Naive thymus-derived CD4-positive, alpha-beta T cell (primary cell): ENCODE data around the gene CCNI. TPM values are rescaled to one million over a fixed set of nuclear protein-coding genes. Genes with fewer than 3 reads are reported as not detected.

Experiments
- ATAC-seq: fragments of 150-1000 bp; cut with Tn5 transposase; 2 replicates; pipeline ENCODE4 v1.10.0; 2021; ENCODE audit warnings: mild to moderate bottlenecking, moderate library complexity
- CTCF ChIA-PET: fragments of 350-600 bp; sonication (Branson Sonifier 250); formaldehyde crosslinking; loops from one replicate; lab custom pipeline; 2021; ENCODE audit warnings: antibody characterized with exemption; lab: Charles Lee
- POLR2A ChIA-PET: fragments of 350-600 bp; sonication (Branson Sonifier 250); formaldehyde crosslinking; loops from one replicate; lab custom pipeline; 2021; ENCODE audit warnings: antibody characterized with exemption, inconsistent platforms; lab: Charles Lee
- DNase-seq, 9 donors: peaks; one replicate each; pipeline versions ENCODE4 v3.0.0 to v3.0.0-alpha.2; 2020 to 2022; ENCODE audit warnings: mixed read lengths in 1 of 9
- H3K27ac ChIP-seq: one replicate; pipeline ENCODE4 v1.7.0; 2013; ENCODE audit warnings: mild to moderate bottlenecking, low read depth, low read length, moderate library complexity
- H3K27me3 ChIP-seq, 2 donors: one replicate each; pipeline ENCODE4 v1.7.0; 2013; ENCODE audit warnings: low read length in 2 of 2, mild to moderate bottlenecking in 2 of 2, moderate library complexity in 2 of 2; ENCODE audit not compliant: control insufficient read depth in 2 of 2, insufficient read depth in 2 of 2
- H3K36me3 ChIP-seq, 3 experiments: 1 replicate in 2 of 3; 2 replicates in 1 of 3; pipeline ENCODE4 v1.7.0; 2013; ENCODE audit warnings: low read length in 3 of 3, mild to moderate bottlenecking in 3 of 3, moderate library complexity in 1 of 3; ENCODE audit not compliant: insufficient read depth in 3 of 3, control insufficient read depth in 2 of 3
- H3K4me1 ChIP-seq, 2 donors: one replicate each; pipeline ENCODE4 v1.7.0; 2013; ENCODE audit warnings: low read length in 2 of 2, mild to moderate bottlenecking in 2 of 2, moderate library complexity in 1 of 2; ENCODE audit not compliant: control insufficient read depth in 2 of 2, insufficient read depth in 2 of 2
- H3K4me3 ChIP-seq: 2 replicates; pipeline ENCODE4 v1.7.0; 2013; ENCODE audit warnings: mild to moderate bottlenecking, low read length
- H3K9me3 ChIP-seq, 3 experiments: 1 replicate in 2 of 3; 2 replicates in 1 of 3; pipeline ENCODE4 v1.7.0; 2013; ENCODE audit warnings: low read length in 3 of 3; ENCODE audit not compliant: control insufficient read depth in 2 of 3
- H3K27ac Mint-ChIP-seq, 9 donors: one replicate each; pipeline ENCODE4 v1.8.0; 2020 to 2022; ENCODE audit warnings: mixed read lengths in 9 of 9, mild to moderate bottlenecking in 8 of 9, moderate library complexity in 5 of 9, inconsistent platforms in 2 of 9
- H3K27me3 Mint-ChIP-seq, 5 donors: one replicate each; pipeline ENCODE4 v1.8.0; 2021 to 2022; ENCODE audit warnings: mixed read lengths in 5 of 5, mild to moderate bottlenecking in 1 of 5
- H3K36me3 Mint-ChIP-seq, 5 donors: one replicate each; pipeline ENCODE4 v1.8.0; 2020 to 2022; ENCODE audit warnings: mixed read lengths in 5 of 5, mild to moderate bottlenecking in 3 of 5, inconsistent platforms in 1 of 5
- H3K4me1 Mint-ChIP-seq, 7 donors: one replicate each; pipeline ENCODE4 v1.8.0; 2020 to 2022; ENCODE audit warnings: mixed read lengths in 7 of 7, mild to moderate bottlenecking in 3 of 7, inconsistent platforms in 1 of 7
- H3K4me3 Mint-ChIP-seq, 10 donors: one replicate each; pipeline ENCODE4 v1.8.0; 2020 to 2022; ENCODE audit warnings: mild to moderate bottlenecking in 10 of 10, mixed read lengths in 10 of 10, moderate library complexity in 6 of 10, inconsistent platforms in 2 of 10
- H3K9me3 Mint-ChIP-seq, 11 donors: one replicate each; pipeline ENCODE4 v1.8.0; 2020 to 2022; ENCODE audit warnings: mixed read lengths in 11 of 11, mild to moderate bottlenecking in 4 of 11, inconsistent platforms in 1 of 11, moderate library complexity in 1 of 11
- intact Hi-C, 2 donors: fragments of 100-400 bp; cut with micrococcal nuclease; formaldehyde crosslinking; loops; one replicate each; pipeline ENCODE4 v1.15.1; 2023
- polyA plus RNA-seq, 2 donors: library from polyadenylated mRNA; unstranded; fragments of 300-500 nt; fragmentation: Illumina TruSeq; gene quantifications; one replicate each; pipeline ENCODE4 v1.2.3, GENCODE V29; 2021
- total RNA-seq, 6 experiments: library from RNA in 5 of 6; stranded (reverse) in 5 of 6; gene quantifications; 1 replicate in 5 of 6; 2 replicates in 1 of 6; pipeline ENCODE4 v1.2.3 and lab custom pipeline; 2021 to 2026

CCNI gene
- total and polyA plus RNA-seq, 7 experiments from 2014 or later = 206 to 418 (median 345) TPM

- H3K9me3 Mint-ChIP-seq = no peaks in the 10 kb centered on the region
- peak; percentile 63 for ATAC-seq
- peak overlapping the region in 6 of 9 donors; percentile 56 to 82 (median 77) for H3K27ac Mint-ChIP-seq
- Histone ChIP-seq H3K27me3 (no peaks in the 10 kb centered on the region), H3K27ac (no peak overlapping the region), H3K9me3 (no peaks in the 10 kb centered on the region), H3K4me3 (no peak overlapping the region), H3K4me1 (peaks cover 0 to 8% of the 10 kb centered on the region in 2 donors), H3K36me3 (peaks cover 5 to 37% (median 8%) of the 10 kb centered on the region in 3 experiments)
- DNase-seq = no peak
- CTCF ChIA-PET = interaction anchor here (0.8 to 1.9 kb wide), 2 partner anchors 11 to 156 kb away, joined by 3 to 17 read pairs; no protein-coding TSS in a partner anchor
- H3K27me3 Mint-ChIP-seq = no peaks in the 10 kb centered on the region
- peaks cover 9 to 29% (median 20%) of the 10 kb centered on the region in 7 donors for H3K4me1 Mint-ChIP-seq
- no peak overlapping the region for H3K4me3 Mint-ChIP-seq
- intact Hi-C loops = loop anchor here (1.0 to 10.0 kb wide), 6 partner anchors 48 to 462 kb away; no protein-coding TSS in a partner anchor
- peaks cover 0 to 28% (median 11%) of the 10 kb centered on the region in 5 donors for H3K36me3 Mint-ChIP-seq
- POLR2A ChIA-PET = interaction anchor here (0.6 to 0.9 kb wide), 2 partner anchors 10 to 32 kb away, joined by 3 to 4 read pairs; no protein-coding TSS in a partner anchor
Observed at GRCh38 chr4:77047037-77047436, 28.8 kb downstream of the CCNI start.

- ChIA-PET CTCF (interaction anchor here (0.6 to 1.5 kb wide), 17 partner anchors 8 to 316 kb away, joined by 3 to 14 read pairs (median 3); no protein-coding TSS in a partner anchor), POLR2A (interaction anchor here (0.7 to 1.5 kb wide), 4 partner anchors 17 to 157 kb away, joined by 3 to 9 read pairs (median 4); no protein-coding TSS in a partner anchor)
- peaks cover 5 to 22% (median 6%) of the 10 kb centered on the region in 3 experiments for H3K36me3 ChIP-seq
- no peak overlapping the region for H3K4me3 ChIP-seq
- Mint-ChIP-seq H3K9me3 (no peaks in the 10 kb centered on the region), H3K27ac (peak overlapping the region in 5 of 9 donors; percentile 31 to 56 (median 39)), H3K27me3 (no peaks in the 10 kb centered on the region), H3K4me1 (peaks cover 8 to 34% (median 25%) of the 10 kb centered on the region in 7 donors), H3K4me3 (no peak overlapping the region), H3K36me3 (peaks cover 0 to 20% (median 12%) of the 10 kb centered on the region in 5 donors)
- H3K27me3 ChIP-seq = no peaks in the 10 kb centered on the region
- intact Hi-C loops = loop anchor here (2.0 to 10.0 kb wide), 4 partner anchors 149 to 461 kb away; no protein-coding TSS in a partner anchor
- peaks cover 0 to 8% of the 10 kb centered on the region in 2 donors for H3K4me1 ChIP-seq
- H3K27ac ChIP-seq = no peak overlapping the region
- H3K9me3 ChIP-seq = no peaks in the 10 kb centered on the region
- ATAC-seq (no peak), DNase-seq (no peak)
Observed at GRCh38 chr4:77045490-77045889, 30.3 kb downstream of the CCNI start.

- peak in 7 of 9 donors; percentile 20 to 55 (median 43) for DNase-seq
- Mint-ChIP-seq H3K27me3 (no peaks in the 10 kb centered on the region), H3K4me1 (peaks cover 9 to 34% (median 23%) of the 10 kb centered on the region in 7 donors), H3K4me3 (no peak overlapping the region), H3K9me3 (no peaks in the 10 kb centered on the region), H3K36me3 (peaks cover 0 to 18% (median 10%) of the 10 kb centered on the region in 5 donors), H3K27ac (peak overlapping the region in 8 of 9 donors; percentile 19 to 93 (median 52))
- CTCF ChIA-PET = interaction anchor here (0.6 to 2.1 kb wide), 20 partner anchors 9 to 618 kb away, joined by 3 to 14 read pairs (median 3); no protein-coding TSS in a partner anchor
- peaks cover 0 to 16% (median 2%) of the 10 kb centered on the region in 3 experiments for H3K36me3 ChIP-seq
- ATAC-seq = peak; percentile 61
- H3K9me3 ChIP-seq = no peaks in the 10 kb centered on the region
- POLR2A ChIA-PET = interaction anchor here (0.7 to 1.5 kb wide), 3 partner anchors 16 to 293 kb away, joined by 3 to 9 read pairs (median 5); no protein-coding TSS in a partner anchor
- no peaks in the 10 kb centered on the region for H3K27me3 ChIP-seq
- intact Hi-C loops = loop anchor here (1.0 to 10.0 kb wide), 10 partner anchors 13 to 533 kb away; partner anchors contain the start of gene SEPTIN11 (in 1 of the 2)
- peaks cover 0 to 8% of the 10 kb centered on the region in 2 donors for H3K4me1 ChIP-seq
- H3K4me3 ChIP-seq = no peak overlapping the region
- no peak overlapping the region for H3K27ac ChIP-seq
Observed at GRCh38 chr4:77044461-77045150, 31.2 kb downstream of the CCNI start.

DNA sequence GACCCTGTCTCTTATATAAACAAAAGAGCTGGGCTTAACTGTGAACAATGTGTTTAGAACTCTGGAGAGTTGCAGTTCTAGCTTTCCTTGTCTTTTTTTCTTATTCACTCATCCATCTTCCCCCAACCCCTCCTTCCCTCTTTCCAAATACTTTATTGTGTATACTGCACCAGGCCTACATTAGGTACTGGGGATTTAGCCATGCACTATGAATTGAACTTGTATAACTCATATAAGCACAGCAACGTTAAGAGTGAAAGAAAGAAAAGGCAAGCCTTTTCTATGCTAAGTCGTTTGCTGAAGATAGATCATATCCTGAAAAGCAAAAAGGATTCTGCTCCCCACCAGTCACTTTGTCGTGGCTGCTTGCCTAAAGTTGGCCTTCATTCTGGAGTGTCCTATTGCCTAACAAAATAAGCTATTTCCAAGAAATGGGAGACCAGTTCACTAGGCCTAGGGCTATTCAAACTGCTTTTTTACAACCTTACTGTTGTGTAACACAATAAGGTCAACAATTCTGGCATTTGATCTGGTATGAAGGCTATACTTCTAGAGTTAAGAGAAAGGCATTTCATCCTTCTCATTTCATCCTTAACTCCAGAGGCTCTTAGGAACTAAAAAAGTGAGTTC is 32.2 kb downstream of the CCNI start:
- no peak for DNase-seq
- H3K36me3 ChIP-seq = peaks cover 0 to 11% (median 0%) of the 10 kb centered on the region in 3 experiments
- peak overlapping the region in 2 of 9 donors; percentile 22 to 27 for H3K27ac Mint-ChIP-seq
- H3K9me3 ChIP-seq = no peaks in the 10 kb centered on the region
- H3K27me3 ChIP-seq = no peaks in the 10 kb centered on the region
- ChIA-PET POLR2A (interaction anchor here (0.6 to 1.3 kb wide), 3 partner anchors 30 to 292 kb away, joined by 3 read pairs; no protein-coding TSS in a partner anchor), CTCF (interaction anchor here (0.8 to 2.1 kb wide), 7 partner anchors 10 to 159 kb away, joined by 3 to 8 read pairs (median 4); no protein-coding TSS in a partner anchor)
- H3K4me1 Mint-ChIP-seq = peaks cover 9 to 34% (median 23%) of the 10 kb centered on the region in 7 donors
- no peak overlapping the region for H3K27ac ChIP-seq
- peaks cover 0 to 23% (median 15%) of the 10 kb centered on the region in 5 donors for H3K36me3 Mint-ChIP-seq
- no peak for ATAC-seq
- no peak overlapping the region for H3K4me3 ChIP-seq
- intact Hi-C loops = loop anchor here (1.0 to 10.0 kb wide), 9 partner anchors 12 to 532 kb away; partner anchors contain the start of gene SEPTIN11 (in 1 of the 2)
- H3K4me3 Mint-ChIP-seq = no peak overlapping the region
- no peaks in the 10 kb centered on the region for H3K27me3 Mint-ChIP-seq
- H3K9me3 Mint-ChIP-seq = no peaks in the 10 kb centered on the region
- H3K4me1 ChIP-seq = peaks cover 0 to 8% of the 10 kb centered on the region in 2 donors

DNA sequence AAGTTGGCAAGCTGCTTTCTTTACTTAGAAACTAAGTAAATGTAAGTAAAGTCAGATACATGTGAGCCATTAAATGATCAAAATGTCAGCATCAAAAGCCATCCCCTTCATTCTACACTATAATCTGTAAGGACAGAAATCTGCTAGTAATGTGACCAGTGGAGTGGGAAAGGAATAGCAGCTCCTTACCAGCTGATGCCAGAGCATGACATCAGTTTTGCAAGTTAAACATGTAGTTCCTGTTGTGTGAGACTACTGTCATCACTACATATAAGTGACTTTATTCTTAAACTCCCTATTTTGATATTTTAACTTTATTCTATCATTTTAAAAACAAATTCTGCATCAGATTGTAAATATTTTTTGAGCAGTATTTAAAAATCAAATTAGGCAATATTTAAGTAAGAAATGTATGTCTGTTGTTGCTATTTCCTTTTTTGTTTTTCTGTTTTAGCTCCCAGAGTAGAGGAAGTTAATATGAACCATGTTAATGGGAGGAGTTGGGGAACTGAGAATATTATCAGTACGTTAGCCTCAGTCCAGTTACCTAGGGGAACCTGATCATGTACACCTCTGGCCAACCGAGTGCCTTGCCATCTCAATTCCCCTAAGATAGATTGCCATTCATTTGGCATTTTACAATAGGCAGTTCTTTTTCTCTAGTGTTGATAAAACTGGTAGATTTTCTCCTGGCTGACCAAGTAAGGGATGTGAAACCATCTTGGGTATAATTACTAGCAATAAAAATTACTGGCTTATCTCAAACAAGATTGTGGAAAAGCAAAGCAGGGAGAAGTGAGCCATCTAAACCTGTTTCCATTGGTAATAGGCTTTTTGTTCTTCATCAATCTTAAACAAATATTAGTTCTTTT is 34.7 kb downstream of the CCNI start:
- Histone ChIP-seq H3K27ac (no peak overlapping the region), H3K4me1 (peaks cover 0 to 8% of the 10 kb centered on the region in 2 donors), H3K4me3 (no peak overlapping the region), H3K9me3 (no peaks in the 10 kb centered on the region), H3K27me3 (no peaks in the 10 kb centered on the region), H3K36me3 (no peaks in the 10 kb centered on the region)
- Mint-ChIP-seq H3K27ac (peak overlapping the region in 1 of 9 donors; percentile 60), H3K4me3 (no peak overlapping the region), H3K27me3 (no peaks in the 10 kb centered on the region), H3K36me3 (peaks cover 6 to 25% (median 21%) of the 10 kb centered on the region in 5 donors), H3K9me3 (no peaks in the 10 kb centered on the region), H3K4me1 (peaks cover 9 to 27% (median 14%) of the 10 kb centered on the region in 7 donors)
- DNase-seq = no peak
- intact Hi-C loops = loop anchor here in 1 of 2 donors (10.0 kb wide), 2 partner anchors 246 to 456 kb away; no protein-coding TSS in a partner anchor
- POLR2A ChIA-PET = interaction anchor here (1.0 to 1.4 kb wide), 2 partner anchors 51 to 142 kb away, joined by 3 read pairs; no protein-coding TSS in a partner anchor
- peak; percentile 53 for ATAC-seq
- CTCF ChIA-PET = interaction anchor here (0.6 to 1.6 kb wide), 2 partner anchors 47 to 90 kb away, joined by 3 read pairs; no protein-coding TSS in a partner anchor
